ENCODE measurements around the gene MYOZ1. TPM values are rescaled to one million over a fixed set of nuclear protein-coding genes. Genes with fewer than 3 reads are reported as not detected.
"Not testable (repeated sequence)": the region's sequence is repeated elsewhere in the genome, so short reads cannot be mapped to it uniquely, and the experiment has no call there.

Gene MYOZ1
- total RNA-seq: not detected

- ATAC-seq (no peak), DNase-seq (no peak)
- Mint-ChIP-seq H3K9me3 (no peaks in the 10 kb centered on the region), H3K36me3 (ENCODE audit: insufficient read depth) (no peaks in the 10 kb centered on the region), H3K27me3 (ENCODE audit: low read depth) (peaks cover 1% of the 10 kb centered on the region), H3K4me3 (no peak within 1 kb of the TSS), H3K4me1 (ENCODE audit: low read depth) (peaks cover 7% of the 10 kb centered on the region)
Observed at GRCh38 chr10:73641328-73642060, at the start of gene MYOZ1. Gene MYOZ1, minus strand, starts transcription at chr10:73641474. Its CDS starts 1,457 bp downstream, at chr10:73640017.

- H3K9me3 Mint-ChIP-seq; H3K27me3 Mint-ChIP-seq (ENCODE audit: low read depth); H3K4me3 Mint-ChIP-seq; ATAC-seq; H3K4me1 Mint-ChIP-seq (ENCODE audit: low read depth); DNase-seq: not testable (repeated sequence)
- peaks cover 14% of the 10 kb centered on the region for H3K36me3 Mint-ChIP-seq (ENCODE audit: insufficient read depth)
Observed at GRCh38 chr10:73690755-73691154, 49.5 kb upstream of the MYOZ1 start.

GRCh38 chr10:73689596-73689995 is 48.3 kb upstream of the MYOZ1 start:
- H3K4me3 Mint-ChIP-seq; H3K4me1 Mint-ChIP-seq (ENCODE audit: low read depth); ATAC-seq; H3K27me3 Mint-ChIP-seq (ENCODE audit: low read depth); H3K9me3 Mint-ChIP-seq; DNase-seq: not testable (repeated sequence)
- H3K36me3 Mint-ChIP-seq (ENCODE audit: insufficient read depth): peaks cover 16% of the 10 kb centered on the region

- peaks cover 14% of the 10 kb centered on the region for H3K36me3 Mint-ChIP-seq (ENCODE audit: insufficient read depth)
- not testable (repeated sequence) for H3K9me3 Mint-ChIP-seq; H3K4me1 Mint-ChIP-seq (ENCODE audit: low read depth); ATAC-seq; DNase-seq; H3K27me3 Mint-ChIP-seq (ENCODE audit: low read depth); H3K4me3 Mint-ChIP-seq
Observed at GRCh38 chr10:73687641-73688040, 46.4 kb upstream of the MYOZ1 start.

- H3K9me3 Mint-ChIP-seq; DNase-seq; ATAC-seq; H3K27me3 Mint-ChIP-seq (ENCODE audit: low read depth); H3K4me1 Mint-ChIP-seq (ENCODE audit: low read depth); H3K36me3 Mint-ChIP-seq (ENCODE audit: insufficient read depth); H3K4me3 Mint-ChIP-seq: not testable (repeated sequence)
Observed at GRCh38 chr10:73674546-73674945, 33.3 kb upstream of the MYOZ1 start.

- ATAC-seq; H3K4me1 Mint-ChIP-seq (ENCODE audit: low read depth); H3K4me3 Mint-ChIP-seq; DNase-seq; H3K9me3 Mint-ChIP-seq; H3K36me3 Mint-ChIP-seq (ENCODE audit: insufficient read depth); H3K27me3 Mint-ChIP-seq (ENCODE audit: low read depth): not testable (repeated sequence)
Observed at GRCh38 chr10:73668378-73668777, 27.1 kb upstream of the MYOZ1 start.

- H3K4me1 Mint-ChIP-seq (ENCODE audit: low read depth); H3K27me3 Mint-ChIP-seq (ENCODE audit: low read depth); H3K9me3 Mint-ChIP-seq; H3K4me3 Mint-ChIP-seq; H3K36me3 Mint-ChIP-seq (ENCODE audit: insufficient read depth); DNase-seq; ATAC-seq: not testable (repeated sequence)
Observed at GRCh38 chr10:73666153-73666809, 25.0 kb upstream of the MYOZ1 start.

- ATAC-seq; H3K4me1 Mint-ChIP-seq (ENCODE audit: low read depth): not testable (repeated sequence)
Observed at GRCh38 chr10:73665581-73665980, 24.3 kb upstream of the MYOZ1 start.

GRCh38 chr10:73664156-73665040 is 23.1 kb upstream of the MYOZ1 start:
- H3K27me3 Mint-ChIP-seq (ENCODE audit: low read depth); ATAC-seq; H3K36me3 Mint-ChIP-seq (ENCODE audit: insufficient read depth); H3K4me3 Mint-ChIP-seq; DNase-seq; H3K9me3 Mint-ChIP-seq; H3K4me1 Mint-ChIP-seq (ENCODE audit: low read depth): not testable (repeated sequence)

More at GRCh38 chr10:73665581-73665980, 24.3 kb upstream of the MYOZ1 start:
- H3K27me3 Mint-ChIP-seq (ENCODE audit: low read depth); H3K4me3 Mint-ChIP-seq; H3K36me3 Mint-ChIP-seq (ENCODE audit: insufficient read depth); H3K9me3 Mint-ChIP-seq; DNase-seq: not testable (repeated sequence)

GRCh38 chr10:73663621-73664020 is 22.3 kb upstream of the MYOZ1 start:
- not testable (repeated sequence) for H3K4me1 Mint-ChIP-seq (ENCODE audit: low read depth); H3K9me3 Mint-ChIP-seq; ATAC-seq; DNase-seq; H3K36me3 Mint-ChIP-seq (ENCODE audit: insufficient read depth); H3K27me3 Mint-ChIP-seq (ENCODE audit: low read depth); H3K4me3 Mint-ChIP-seq

- DNase-seq; H3K27me3 Mint-ChIP-seq (ENCODE audit: low read depth); H3K4me1 Mint-ChIP-seq (ENCODE audit: low read depth); ATAC-seq; H3K4me3 Mint-ChIP-seq; H3K36me3 Mint-ChIP-seq (ENCODE audit: insufficient read depth); H3K9me3 Mint-ChIP-seq: not testable (repeated sequence)
Observed at GRCh38 chr10:73662705-73663104, 21.4 kb upstream of the MYOZ1 start.

GRCh38 chr10:73655990-73656298 is 14.7 kb upstream of the MYOZ1 start, which contains the start of gene SYNPO2L:
Gene SYNPO2L, minus strand, starts transcription at chr10:73656029. Its CDS starts 107 bp downstream, at chr10:73655922.
- H3K4me3 Mint-ChIP-seq: no peak within 1 kb of the TSS
- H3K27me3 Mint-ChIP-seq (ENCODE audit: low read depth): no peaks in the 10 kb centered on the region
- no peaks in the 10 kb centered on the region for H3K36me3 Mint-ChIP-seq (ENCODE audit: insufficient read depth)
- ATAC-seq: no peak
- no peaks in the 10 kb centered on the region for H3K4me1 Mint-ChIP-seq (ENCODE audit: low read depth)
- H3K9me3 Mint-ChIP-seq: no peaks in the 10 kb centered on the region
- DNase-seq: no peak

- no peaks in the 10 kb centered on the region for H3K36me3 Mint-ChIP-seq (ENCODE audit: insufficient read depth)
- ATAC-seq (no peak), DNase-seq (no peak)
- H3K4me1 Mint-ChIP-seq (ENCODE audit: low read depth): no peaks in the 10 kb centered on the region
- no peak overlapping the region for H3K4me3 Mint-ChIP-seq
- H3K9me3 Mint-ChIP-seq: no peaks in the 10 kb centered on the region
- H3K27me3 Mint-ChIP-seq (ENCODE audit: low read depth): peaks cover 3% of the 10 kb centered on the region
Observed at GRCh38 chr10:73655257-73655989, 14.1 kb upstream of the MYOZ1 start.

GRCh38 chr10:73653701-73654100 is 12.4 kb upstream of the MYOZ1 start:
- H3K27me3 Mint-ChIP-seq (ENCODE audit: low read depth): peaks cover 6% of the 10 kb centered on the region
- no peak overlapping the region for H3K4me3 Mint-ChIP-seq
- no peaks in the 10 kb centered on the region for H3K36me3 Mint-ChIP-seq (ENCODE audit: insufficient read depth)
- DNase-seq (no peak), ATAC-seq (no peak)
- H3K4me1 Mint-ChIP-seq (ENCODE audit: low read depth): no peaks in the 10 kb centered on the region
- no peaks in the 10 kb centered on the region for H3K9me3 Mint-ChIP-seq
